Panc1 (cell line): ENCODE results near the gene STPG4.

ENCODE experiments used
- CTCF ChIP-seq: fragments of 450-650 bp; IDR thresholded peaks from 2 replicates; pipeline ENCODE4 v1.5.1; 2017; ENCODE audit warnings: mild to moderate bottlenecking
- REST ChIP-seq, 2 experiments: IDR thresholded peaks; 2 replicates each; pipeline ENCODE4 v1.6.1; 2011 to 2012; ENCODE audit warnings: low read depth in 2 of 2, control low read depth in 1 of 2, low read length in 1 of 2, mild to moderate bottlenecking in 1 of 2, moderate library complexity in 1 of 2; ENCODE audit not compliant: insufficient read depth in 1 of 2

GRCh38 chr2:47074691-47075090 is 80.4 kb downstream of the STPG4 start:
- TF ChIP-seq CTCF (no peak), REST (IDR thresholded peaks at IDR 0.05; ENCODE audit: insufficient read depth in 1 of 2, low read depth in 2 of 2, low read length in 1 of 2) (no peak)
